HL-60/S4 treated with retinoic acid at 250 ng/mL for 4 days and 3 days (cell line): ENCODE data around the gene EVI2B.
"Not testable (repeated sequence)": the region's sequence is repeated elsewhere in the genome, so short reads cannot be mapped to it uniquely, and the experiment has no call there.

Experiments used
- in situ Hi-C: fragments of 300-500 bp; cut with MboI; formaldehyde crosslinking; loops from 2 replicates; pipeline ENCODE4 v1.7.0; 2022; ENCODE audit warnings: low sequenced_read_pairs

Gene EVI2B

GRCh38 chr17:31310886-31311285 lies 3.0 kb downstream of the EVI2B start:
- in situ Hi-C loops, result no loop called here

GRCh38 chr17:31310260-31310659 lies 3.6 kb downstream of the EVI2B start:
- in situ Hi-C loops, result no loop called here

GRCh38 chr17:31309556-31309955 lies 4.3 kb downstream of the EVI2B start:
- in situ Hi-C loops, result no loop called here

- in situ Hi-C loops, result no loop called here
Observed at GRCh38 chr17:31308372-31309334, 5.2 kb downstream of the EVI2B start.

- in situ Hi-C loops, result no loop called here
Observed at GRCh38 chr17:31307640-31308039, 6.2 kb downstream of the EVI2B start.

- in situ Hi-C loops, result no loop called here
Observed at GRCh38 chr17:31299624-31300023, 14.2 kb downstream of the EVI2B start.

GRCh38 chr17:31297090-31297489 lies 16.8 kb downstream of the EVI2B start, which contains the start of gene OMG:
OMG (minus strand) TSS chr17:31297239; CDS start chr17:31296331, 908 bp downstream.
- in situ Hi-C loops, result no loop called here

GRCh38 chr17:31296142-31296541 lies 17.7 kb downstream of the EVI2B start:
- in situ Hi-C loops, result no loop called here

- in situ Hi-C loops, result no loop called here
Observed at GRCh38 chr17:31295489-31295871, 18.4 kb downstream of the EVI2B start.

- in situ Hi-C loops, result no loop called here
Observed at GRCh38 chr17:31294820-31295488, 18.9 kb downstream of the EVI2B start.

- in situ Hi-C loops, result no loop called here
Observed at GRCh38 chr17:31294231-31294630, 19.6 kb downstream of the EVI2B start.

- in situ Hi-C loops, result no loop called here
Observed at GRCh38 chr17:31293581-31293980, 20.3 kb downstream of the EVI2B start.

- in situ Hi-C loops, result no loop called here
Observed at GRCh38 chr17:31291820-31292219, 22.0 kb downstream of the EVI2B start.

- in situ Hi-C loops, result no loop called here
Observed at GRCh38 chr17:31289790-31290189, 24.1 kb downstream of the EVI2B start.

- in situ Hi-C loops, result not testable (repeated sequence)
Observed at GRCh38 chr17:31287932-31288331, 25.9 kb downstream of the EVI2B start.

- in situ Hi-C loops, result no loop called here
Observed at GRCh38 chr17:31286587-31286986, 27.3 kb downstream of the EVI2B start.

GRCh38 chr17:31283841-31284240 lies 30.0 kb downstream of the EVI2B start:
- in situ Hi-C loops, result no loop called here

GRCh38 chr17:31281061-31281460 lies 32.8 kb downstream of the EVI2B start:
- in situ Hi-C loops, result no loop called here

- in situ Hi-C loops, result no loop called here
Observed at GRCh38 chr17:31279401-31279800, 34.5 kb downstream of the EVI2B start.

GRCh38 chr17:31275116-31275515 lies 38.7 kb downstream of the EVI2B start:
- in situ Hi-C loops, result no loop called here

- in situ Hi-C loops, result no loop called here
Observed at GRCh38 chr17:31274252-31274651, 39.6 kb downstream of the EVI2B start.

GRCh38 chr17:31273516-31273915 lies 40.3 kb downstream of the EVI2B start:
- in situ Hi-C loops, result no loop called here
